GM21528 (cell line): ENCODE data around the gene HPCAL4.

Experiments used
- ATAC-seq: cut with Tn5 transposase; IDR thresholded peaks from one replicate; pipeline ENCODE4 v1.9.1; 2021; ENCODE audit warnings: mild to moderate bottlenecking, moderate library complexity; ENCODE audit not compliant: unreplicated experiment, low FRiP score

The HPCAL4 gene

GRCh38 chr1:39704757-39705156 is 13.5 kb upstream of the HPCAL4 start:
- ATAC-seq, result no peak

- ATAC-seq, result no peak
Observed at GRCh38 chr1:39701049-39701439, 9.8 kb upstream of the HPCAL4 start.

- no peak for ATAC-seq
Observed at GRCh38 chr1:39700348-39700747, 9.1 kb upstream of the HPCAL4 start.

- no peak for ATAC-seq
Observed at GRCh38 chr1:39699419-39699818, 8.2 kb upstream of the HPCAL4 start.

GRCh38 chr1:39698568-39698967 is 7.3 kb upstream of the HPCAL4 start:
- no peak for ATAC-seq

GRCh38 chr1:39696448-39696847 is 5.2 kb upstream of the HPCAL4 start:
- ATAC-seq, result no peak

GRCh38 chr1:39695016-39695415 is 3.8 kb upstream of the HPCAL4 start:
- ATAC-seq, result no peak

- no peak for ATAC-seq
Observed at GRCh38 chr1:39694026-39694425, 2.8 kb upstream of the HPCAL4 start.

GRCh38 chr1:39692152-39693074 is 1.2 kb upstream of the HPCAL4 start:
- no peak for ATAC-seq

- no peak for ATAC-seq
Observed at GRCh38 chr1:39690794-39691382, 345 bp downstream of the HPCAL4 start.

GRCh38 chr1:39690225-39690624 is 1.0 kb downstream of the HPCAL4 start:
- no peak for ATAC-seq

- no peak for ATAC-seq
Observed at GRCh38 chr1:39689635-39690034, 1.6 kb downstream of the HPCAL4 start.

GRCh38 chr1:39689214-39689613 is 2.0 kb downstream of the HPCAL4 start:
- ATAC-seq, result no peak

GRCh38 chr1:39688706-39689105 is 2.5 kb downstream of the HPCAL4 start:
- no peak for ATAC-seq

- ATAC-seq, result no peak
Observed at GRCh38 chr1:39687243-39687642, 4.0 kb downstream of the HPCAL4 start.

GRCh38 chr1:39685071-39685470 is 6.2 kb downstream of the HPCAL4 start:
- ATAC-seq, result no peak

- ATAC-seq, result no peak
Observed at GRCh38 chr1:39684313-39684664, 6.9 kb downstream of the HPCAL4 start.

- no peak for ATAC-seq
Observed at GRCh38 chr1:39683591-39684312, 7.5 kb downstream of the HPCAL4 start.

- ATAC-seq, result no peak
Observed at GRCh38 chr1:39681999-39682398, 9.2 kb downstream of the HPCAL4 start.

- no peak for ATAC-seq
Observed at GRCh38 chr1:39681294-39681693, 9.9 kb downstream of the HPCAL4 start.

- ATAC-seq, result no peak
Observed at GRCh38 chr1:39680751-39681150, 10.5 kb downstream of the HPCAL4 start.
